NT2/D1 (cell line): ENCODE measurements around the gene HMCES.
A peak's percentile ranks its signal among the peaks of the same experiment; 100 is the strongest.

Experiments used
- DNase-seq: peaks from one replicate; pipeline ENCODE4 v3.0.0-alpha.2; 2011; ENCODE audit warnings: low read depth, low spot score
- H3K27me3 ChIP-seq: 2 replicates; pipeline ENCODE4 v1.6.0; 2011; ENCODE audit warnings: mild to moderate bottlenecking; ENCODE audit not compliant: insufficient read length, insufficient read depth
- H3K36me3 ChIP-seq: 2 replicates; pipeline ENCODE4 v1.6.1; 2011; ENCODE audit warnings: mild to moderate bottlenecking, low read length, mixed read lengths; ENCODE audit not compliant: insufficient read depth, insufficient read length
- H3K4me1 ChIP-seq: 2 replicates; pipeline ENCODE4 v1.5.1; 2011; ENCODE audit not compliant: insufficient read depth, insufficient read length
- H3K4me3 ChIP-seq: 2 replicates; pipeline ENCODE4 v1.5.1; 2011; ENCODE audit warnings: low read depth; ENCODE audit not compliant: insufficient read length
- H3K9ac ChIP-seq: 2 replicates; pipeline ENCODE4 v1.6.0; 2011; ENCODE audit warnings: low read depth; ENCODE audit not compliant: insufficient read length
- H3K9me3 ChIP-seq: 2 replicates; pipeline ENCODE4 v1.5.1; 2011; ENCODE audit warnings: mild to moderate bottlenecking, low read length; ENCODE audit not compliant: insufficient read depth
- SUZ12 ChIP-seq: IDR thresholded peaks from 2 replicates; pipeline ENCODE4 v1.6.1; 2011; ENCODE audit not compliant: insufficient read length, insufficient read depth; ENCODE audit errors: extremely low read depth
- YY1 ChIP-seq: IDR thresholded peaks from 2 replicates; pipeline ENCODE4 v1.6.1; 2011; ENCODE audit not compliant: insufficient read length, insufficient read depth
- ZNF274 ChIP-seq: IDR thresholded peaks from 2 replicates; pipeline ENCODE4 v1.6.1; 2011; ENCODE audit warnings: mild to moderate bottlenecking, low read depth, low read length

The HMCES gene

GRCh38 chr3:129278439-129278965, at the start of gene HMCES:
Gene HMCES (plus strand): TSS chr3:129278870. CDS start chr3:129279733, 863 bp downstream.
- Histone ChIP-seq H3K27me3 (no peaks in the 10 kb centered on the region), H3K9me3 (no peaks in the 10 kb centered on the region), H3K4me1 (peaks cover 4% of the 10 kb centered on the region), H3K36me3 (peaks cover 65% of the 10 kb centered on the region), H3K4me3 (peak within 1 kb of the TSS; percentile 82), H3K9ac (peak within 1 kb of the TSS; percentile 92)
- DNase-seq, result peak; percentile 87
- peak; percentile 16 for TF ChIP-seq YY1
- TF ChIP-seq ZNF274, result no peak
- TF ChIP-seq SUZ12, result no peak

- TF ChIP-seq YY1 (no peak), ZNF274 (no peak), SUZ12 (no peak)
These were observed 49.6 kb upstream of the HMCES start for GRCh38 chr3:129228891-129229585.

GRCh38 chr3:129230311-129231019, 48.2 kb upstream of the HMCES start:
- no peak for DNase-seq
- Histone ChIP-seq H3K9me3 (no peaks in the 10 kb centered on the region), H3K27me3 (no peaks in the 10 kb centered on the region), H3K36me3 (no peaks in the 10 kb centered on the region), H3K4me1 (peaks cover 8% of the 10 kb centered on the region), H3K4me3 (no peak overlapping the region), H3K9ac (no peak overlapping the region)
- TF ChIP-seq YY1, result no peak
- TF ChIP-seq SUZ12, result no peak
- no peak for TF ChIP-seq ZNF274

More at GRCh38 chr3:129228891-129229585, 49.6 kb upstream of the HMCES start:
- DNase-seq, result no peak
- no peak overlapping the region for H3K9ac ChIP-seq
- peaks cover 8% of the 10 kb centered on the region for H3K4me1 ChIP-seq
- no peak overlapping the region for H3K4me3 ChIP-seq
- H3K27me3 ChIP-seq, result no peaks in the 10 kb centered on the region
- no peaks in the 10 kb centered on the region for H3K36me3 ChIP-seq
- H3K9me3 ChIP-seq, result no peaks in the 10 kb centered on the region

- no peak for DNase-seq
- H3K9ac ChIP-seq, result no peak overlapping the region
These were observed 47.1 kb upstream of the HMCES start for GRCh38 chr3:129231331-129232119.

GRCh38 chr3:129233538-129233937, 45.1 kb upstream of the HMCES start:
- Histone ChIP-seq H3K27me3 (no peaks in the 10 kb centered on the region), H3K36me3 (no peaks in the 10 kb centered on the region), H3K9me3 (no peaks in the 10 kb centered on the region), H3K4me1 (peaks cover 8% of the 10 kb centered on the region), H3K4me3 (no peak overlapping the region), H3K9ac (no peak overlapping the region)
- TF ChIP-seq YY1 (no peak), SUZ12 (no peak), ZNF274 (no peak)
- DNase-seq, result no peak

More at GRCh38 chr3:129231331-129232119, 47.1 kb upstream of the HMCES start:
- TF ChIP-seq ZNF274 (no peak), SUZ12 (no peak), YY1 (no peak)
- no peaks in the 10 kb centered on the region for H3K27me3 ChIP-seq
- H3K4me3 ChIP-seq, result no peak overlapping the region
- no peaks in the 10 kb centered on the region for H3K36me3 ChIP-seq
- peaks cover 8% of the 10 kb centered on the region for H3K4me1 ChIP-seq
- no peaks in the 10 kb centered on the region for H3K9me3 ChIP-seq

- DNase-seq, result no peak
- H3K36me3 ChIP-seq, result no peaks in the 10 kb centered on the region
- H3K27me3 ChIP-seq, result no peaks in the 10 kb centered on the region
- TF ChIP-seq ZNF274 (no peak), YY1 (no peak), SUZ12 (no peak)
- H3K9ac ChIP-seq, result no peak overlapping the region
- H3K9me3 ChIP-seq, result no peaks in the 10 kb centered on the region
- H3K4me1 ChIP-seq, result peaks cover 1% of the 10 kb centered on the region
- H3K4me3 ChIP-seq, result no peak overlapping the region
These were observed 44.2 kb upstream of the HMCES start for GRCh38 chr3:129234441-129234840.
